Stimulated activated CD8-positive, alpha-beta memory T cell treated with anti-CD3 and anti-CD28 coated beads, Interleukin-4, amount 100 ng/mL, for 24 hours (primary cell): ENCODE results near the gene SLC9B2.
"Not testable (repeated sequence)": the region's sequence is repeated elsewhere in the genome, so short reads cannot be mapped to it uniquely, and the experiment has no call there.

Experiments used
- DNase-seq: peaks from one replicate; pipeline ENCODE4 v3.0.0-alpha.2; 2020; ENCODE audit warnings: low read depth

The SLC9B2 gene

DNA sequence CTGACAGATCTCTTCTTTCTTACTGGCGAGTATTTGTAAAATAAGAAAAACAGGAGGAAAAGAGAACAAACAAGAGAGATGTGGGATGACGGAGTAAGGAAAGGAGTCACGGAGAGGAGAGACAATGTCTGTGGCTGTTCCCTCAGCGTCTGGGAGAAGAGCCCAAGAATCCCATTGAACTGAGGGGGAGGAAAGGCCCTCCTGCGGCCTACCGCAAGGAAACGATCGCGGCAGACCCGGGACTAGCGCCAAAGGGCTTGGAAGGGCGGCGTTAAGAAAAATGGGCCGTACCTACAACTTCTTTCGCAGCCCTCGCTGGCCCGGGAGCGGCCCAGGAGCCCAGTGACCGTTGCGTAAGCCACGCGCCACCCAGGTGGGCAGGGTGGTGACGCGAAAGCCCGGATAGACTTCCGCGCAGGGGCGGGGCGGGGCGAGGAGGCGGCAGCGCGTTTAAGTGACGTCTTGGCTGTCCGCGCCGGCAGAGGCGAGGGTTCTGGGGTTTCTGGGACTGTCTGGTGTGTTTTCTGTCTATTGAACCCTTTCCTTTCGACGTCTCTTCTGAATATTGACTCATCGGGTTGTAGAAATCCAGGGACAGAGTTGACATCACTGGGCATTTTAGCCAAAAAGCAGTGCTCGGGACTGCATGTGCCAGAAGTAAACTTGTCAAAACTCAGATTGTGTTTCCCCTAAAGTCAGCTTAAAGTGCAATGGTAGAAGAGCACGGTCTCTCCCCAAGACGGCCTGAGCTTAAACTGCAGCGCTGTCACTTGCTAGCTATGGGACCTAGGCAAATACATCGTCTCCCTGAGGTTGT is 57.0 kb downstream of the SLC9B2 start, which contains the start of gene SLC9B1:
TSS of gene SLC9B1 (minus strand) at position 398 of the 817 bp plus-strand sequence. CDS start 27,994 bp downstream, outside the sequence.
- peak; percentile 93 for DNase-seq

GRCh38 chr4:103018391-103019307 is 57.9 kb downstream of the SLC9B2 start:
- DNase-seq, result no peak

GRCh38 chr4:103012551-103012950 is 64.0 kb downstream of the SLC9B2 start:
- no peak for DNase-seq

DNA sequence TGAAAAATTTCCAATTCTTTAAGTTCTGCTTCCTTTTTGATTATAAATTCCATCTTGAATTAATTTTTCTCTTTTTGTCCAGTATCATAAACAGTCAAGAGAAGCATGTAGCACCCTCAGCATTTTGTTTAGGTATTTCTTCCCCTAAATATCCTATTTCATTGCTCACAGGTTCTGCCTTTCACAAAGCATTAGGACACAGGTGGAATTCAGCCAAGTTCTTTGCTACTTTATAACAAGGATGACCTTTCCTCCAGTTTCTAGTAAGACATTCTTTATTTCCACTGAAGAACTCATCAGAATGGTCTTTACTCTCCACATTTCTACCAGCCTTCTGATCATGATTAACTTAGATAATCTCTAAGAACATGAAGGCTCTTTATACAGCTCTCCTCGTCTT is 64.5 kb downstream of the SLC9B2 start:
- no peak for DNase-seq

GRCh38 chr4:103011378-103012025 is 65.1 kb downstream of the SLC9B2 start:
- no peak for DNase-seq

- no peak for DNase-seq
These were observed 65.8 kb downstream of the SLC9B2 start for GRCh38 chr4:103010804-103011203.

DNA sequence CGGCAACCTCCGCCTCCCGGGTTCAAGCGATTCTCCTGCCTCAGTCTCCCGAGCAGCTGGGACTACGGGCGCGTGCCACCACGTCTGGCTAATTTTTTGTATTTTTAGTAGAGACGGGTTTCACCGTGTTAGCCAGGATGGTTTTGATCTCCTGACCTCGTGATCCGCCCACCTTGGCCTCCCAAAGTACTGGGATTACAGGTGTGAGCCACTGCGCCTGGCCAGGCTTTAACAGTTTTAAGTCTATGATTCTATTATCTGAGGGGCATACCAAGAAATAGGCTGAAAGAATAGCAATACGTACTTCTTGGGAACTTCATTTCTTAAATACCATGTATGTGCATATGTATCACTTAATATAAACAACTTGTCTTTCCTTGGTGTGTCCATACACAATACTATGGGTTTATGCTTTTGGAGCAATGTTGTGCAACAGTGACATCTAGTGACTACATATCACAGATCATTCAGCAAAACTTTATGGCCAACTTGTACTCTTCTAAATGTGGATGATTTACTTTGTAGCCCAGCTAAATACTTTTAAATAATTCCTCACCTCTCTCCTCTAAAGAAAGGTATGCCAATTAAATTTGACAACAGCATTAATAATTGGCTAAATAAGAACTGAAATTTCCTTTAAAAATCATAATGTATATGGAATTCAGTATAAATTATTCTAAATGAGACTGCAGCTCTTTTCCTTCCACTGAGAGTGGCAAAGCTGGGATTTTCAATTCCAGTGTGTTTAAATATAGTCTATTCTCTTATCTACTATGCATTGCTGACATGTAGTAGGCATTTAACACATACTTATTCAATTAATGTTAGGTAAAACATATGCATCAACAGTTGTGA is 67.5 kb downstream of the SLC9B2 start:
- DNase-seq, result no peak

DNA sequence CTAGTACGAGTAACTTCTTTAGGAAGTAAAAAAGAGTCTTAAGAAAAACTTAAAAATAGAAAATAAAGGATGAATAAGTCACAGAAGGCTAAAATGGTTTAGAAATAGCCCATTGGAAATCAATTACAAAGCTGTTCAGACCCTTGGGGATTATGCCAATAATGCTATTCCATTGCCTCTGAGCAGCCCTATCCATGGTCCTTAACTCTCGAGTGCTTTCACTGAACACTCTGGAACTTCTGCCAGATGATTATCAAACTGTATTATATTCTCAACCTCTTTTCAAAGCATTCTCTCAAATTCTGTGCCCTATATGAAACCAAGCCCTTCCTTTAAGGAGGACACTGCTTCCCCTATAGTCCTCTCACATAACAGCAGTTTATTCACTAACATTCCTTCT is 74.0 kb downstream of the SLC9B2 start:
- DNase-seq, result no peak

DNA sequence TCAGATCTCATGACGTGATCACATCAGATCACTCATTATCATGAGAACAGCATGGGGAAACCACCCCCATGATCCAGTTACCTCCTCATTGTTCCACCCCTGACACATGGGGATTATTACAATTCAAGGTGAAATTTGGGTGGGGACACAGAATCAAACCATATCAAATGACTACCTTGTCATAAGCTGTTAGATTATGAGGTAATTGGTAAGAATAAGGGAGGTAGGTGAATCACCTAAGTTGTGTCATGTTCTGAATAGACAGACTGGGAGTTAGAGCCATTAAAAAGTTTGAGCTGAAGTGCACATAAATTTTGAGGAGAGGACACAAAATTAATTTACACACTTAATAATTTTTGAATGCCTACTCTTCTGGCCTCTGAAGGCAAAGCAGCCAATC is 81.8 kb downstream of the SLC9B2 start:
- no peak for DNase-seq

GRCh38 chr4:102993985-102994384 is 82.6 kb downstream of the SLC9B2 start:
- DNase-seq, result not testable (repeated sequence)

- no peak for DNase-seq
These were observed 88.0 kb downstream of the SLC9B2 start for GRCh38 chr4:102988429-102989020.

DNA sequence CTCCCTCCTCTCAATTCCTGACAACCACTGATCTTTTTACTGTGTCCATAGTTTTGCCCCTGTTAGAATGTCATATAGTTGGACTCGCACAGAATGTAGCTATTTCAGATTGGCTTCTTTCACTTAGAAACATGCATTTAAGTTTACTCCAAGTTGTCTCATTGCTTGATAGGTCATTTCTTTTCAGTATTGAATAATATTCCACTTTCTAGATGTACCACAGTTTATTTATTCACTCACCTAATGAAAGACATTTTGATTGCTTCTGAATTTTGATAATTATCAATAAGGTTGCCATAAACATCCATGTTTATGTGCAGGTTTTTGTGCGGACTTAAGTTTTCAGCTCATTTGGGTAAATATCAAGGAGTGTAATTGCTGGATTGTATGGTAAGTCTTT is 95.6 kb downstream of the SLC9B2 start:
- DNase-seq, result no peak
